HCT116 (cell line): Measurements from ENCODE around the gene PSMC3IP. TPM values are rescaled to one million over a fixed set of nuclear protein-coding genes. Genes with fewer than 3 reads are reported as not detected.

ENCODE experiments used
- ATAC-seq: fragments of 200-7000 bp; cut with Tn5 transposase; 2 replicates; pipeline ENCODE4 v1.9.1; 2020; ENCODE audit warnings: mild to moderate bottlenecking, moderate library complexity
- BruUV-seq: library from RNA; stranded (reverse); fragments of 400-500 nt; replicated peaks from 2 replicates; lab custom pipeline; 2021; lab: Mats Ljungman, UMichigan
- CTCF ChIA-PET: fragments of 300-600 bp; sonication (Branson Sonifier 250); formaldehyde crosslinking; loops from one replicate; lab custom pipeline; 2021; ENCODE audit warnings: antibody characterized with exemption; lab: Charles Lee
- POLR2A ChIA-PET: fragments of 300-600, 350-600 bp; sonication (Branson Sonifier 250); formaldehyde crosslinking; loops from one replicate; lab custom pipeline; 2021; ENCODE audit warnings: antibody characterized with exemption; lab: Charles Lee
- RAD21 ChIA-PET, 2 experiments: fragments of 300-600 bp; sonication (Branson Sonifier 250); formaldehyde crosslinking; loops; one replicate each; lab custom pipeline; 2023; ENCODE audit warnings: low total read pairs in 2 of 2; ENCODE audit not compliant: uncharacterized antibody in 2 of 2, unreplicated experiment in 2 of 2, low non-redundant PET in 1 of 2; lab: Charles Lee
- DNase-seq: peaks from one replicate; pipeline ENCODE4 v3.0.0-alpha.2; 2010; ENCODE audit warnings: low read depth, low spot score
- H2AFZ ChIP-seq: fragments of 200-600 bp; shearing (Covaris generic), sonication (generic); 2 replicates; pipeline ENCODE4 v1.6.1; 2017; ENCODE audit warnings: low read depth, mixed run types, mixed read lengths, antibody characterized with exemption, low read length; ENCODE audit not compliant: poor library complexity, severe bottlenecking
- H3K27ac ChIP-seq: 2 replicates; pipeline ENCODE4 v1.5.1; 2012; ENCODE audit warnings: low read depth, low read length
- H3K27me3 ChIP-seq: fragments of 200-600 bp; sonication (generic); 2 replicates; pipeline ENCODE4 v1.6.1; 2016; ENCODE audit warnings: mixed run types, low read length, mixed read lengths; ENCODE audit not compliant: insufficient read depth
- H3K36me3 ChIP-seq, 2 experiments: fragments of 200-500 bp in 1 of 2; fragments of 200-600 bp in 1 of 2; sonication (Bioruptor generic) in 1 of 2; sonication (generic) in 1 of 2; 2 replicates each; pipeline versions ENCODE4 v1.5.1 to v1.6.1; 2014 to 2016; ENCODE audit warnings: low read length in 2 of 2, inconsistent platforms in 1 of 2, mixed read lengths in 1 of 2, mixed run types in 1 of 2; ENCODE audit not compliant: insufficient read depth in 2 of 2, control insufficient read depth in 1 of 2
- H3K4me1 ChIP-seq, 2 experiments: fragments of 200-600 bp in 1 of 2; sonication (generic) in 1 of 2; 2 replicates each; pipeline versions ENCODE4 v1.5.1 to v1.6.1; 2012 to 2017; ENCODE audit warnings: low read length in 2 of 2, inconsistent platforms in 1 of 2, mild to moderate bottlenecking in 1 of 2, mixed read lengths in 1 of 2, mixed run types in 1 of 2, moderate library complexity in 1 of 2; ENCODE audit not compliant: insufficient read depth in 2 of 2, control insufficient read depth in 1 of 2
- H3K4me2 ChIP-seq: fragments of 200-600 bp; sonication (generic); 2 replicates; pipeline ENCODE4 v1.6.1; 2017; ENCODE audit warnings: mixed run types, low read length, mixed read lengths
- H3K4me3 ChIP-seq, 2 experiments: fragments of 200-600 bp in 1 of 2; sonication (generic) in 1 of 2; replicated peaks in 1 of 2; 2 replicates each; pipeline ENCODE4 v1.5.1; 2011 to 2016; ENCODE audit warnings: low read length in 2 of 2, control low read depth in 1 of 2, low read depth in 1 of 2, mild to moderate bottlenecking in 1 of 2, mixed read lengths in 1 of 2, mixed run types in 1 of 2
- H3K79me2 ChIP-seq: fragments of 200-600 bp; sonication (generic); 2 replicates; pipeline ENCODE4 v1.6.1; 2017; ENCODE audit warnings: mild to moderate bottlenecking, mixed run types, low read length, moderate library complexity, mixed read lengths; ENCODE audit not compliant: insufficient read depth
- H3K9ac ChIP-seq: fragments of 200-600 bp; sonication (generic); 2 replicates; pipeline ENCODE4 v1.6.1; 2016; ENCODE audit warnings: low read length, mixed read lengths
- H3K9me2 ChIP-seq: fragments of 200-600 bp; sonication (generic), shearing (Covaris generic); 2 replicates; pipeline ENCODE4 v1.6.1; 2017; ENCODE audit warnings: mixed run types, mild to moderate bottlenecking, moderate library complexity; ENCODE audit not compliant: insufficient read depth
- H3K9me3 ChIP-seq, 2 experiments: fragments of 200-500 bp in 1 of 2; fragments of 200-600 bp in 1 of 2; sonication (Bioruptor generic) in 1 of 2; sonication (generic) in 1 of 2; 2 replicates each; pipeline ENCODE4 v1.6.1; 2014 to 2017; ENCODE audit warnings: low read length in 2 of 2, mixed read lengths in 2 of 2, inconsistent platforms in 1 of 2, low read depth in 1 of 2, mild to moderate bottlenecking in 1 of 2, mixed run types in 1 of 2, moderate library complexity in 1 of 2; ENCODE audit not compliant: control insufficient read depth in 1 of 2, insufficient read depth in 1 of 2
- H4K20me1 ChIP-seq: fragments of 200-600 bp; sonication (generic), shearing (Covaris generic); 2 replicates; pipeline ENCODE4 v1.6.1; 2017; ENCODE audit warnings: mixed run types, mild to moderate bottlenecking, moderate library complexity; ENCODE audit not compliant: insufficient read depth
- ELF1 ChIP-seq: IDR thresholded peaks from 2 replicates; pipeline ENCODE4 v1.6.1; 2012; ENCODE audit warnings: low read depth, borderline replicate concordance
- POLR2A ChIP-seq: IDR thresholded peaks from 2 replicates; pipeline ENCODE4 v1.7.0; 2011; ENCODE audit warnings: borderline replicate concordance; ENCODE audit not compliant: insufficient read depth, insufficient read length; ENCODE audit errors: extremely low read depth
- SIN3A ChIP-seq: IDR thresholded peaks from 2 replicates; pipeline ENCODE4 v1.6.1; 2012; ENCODE audit warnings: low read depth
- SRF ChIP-seq: IDR thresholded peaks from 2 replicates; pipeline ENCODE4 v1.6.1; 2012; ENCODE audit warnings: low read depth
- intact Hi-C: fragments of 100-400 bp; cut with micrococcal nuclease; formaldehyde crosslinking; loops from 2 replicates; pipeline ENCODE4 v1.10.0; 2022
- total RNA-seq: library from RNA; stranded (reverse); gene quantifications from one replicate; pipeline ENCODE4 v1.2.1, GENCODE V29; 2021; ENCODE audit not compliant: unreplicated experiment
- TF ChIP-seq, protein P1 (sequence below), 3 experiments: fragments of 200-600 bp in 1 of 3; sonication (generic) in 1 of 3; IDR thresholded peaks in 2 of 3; conservative IDR thresholded peaks in 1 of 3; 2 replicates each; pipeline ENCODE4 v1.5.1; 2012 to 2017; ENCODE audit warnings: low read depth in 2 of 3, low read length in 2 of 3, antibody characterized with exemption in 1 of 3, borderline replicate concordance in 1 of 3, control low read depth in 1 of 3, mild to moderate bottlenecking in 1 of 3, mixed read lengths in 1 of 3, mixed run types in 1 of 3, moderate library complexity in 1 of 3; ENCODE audit not compliant: insufficient read depth in 1 of 3

PSMC3IP gene
- total RNA-seq, 1 experiment from 2014 or later, result 24.3 TPM

DNA sequence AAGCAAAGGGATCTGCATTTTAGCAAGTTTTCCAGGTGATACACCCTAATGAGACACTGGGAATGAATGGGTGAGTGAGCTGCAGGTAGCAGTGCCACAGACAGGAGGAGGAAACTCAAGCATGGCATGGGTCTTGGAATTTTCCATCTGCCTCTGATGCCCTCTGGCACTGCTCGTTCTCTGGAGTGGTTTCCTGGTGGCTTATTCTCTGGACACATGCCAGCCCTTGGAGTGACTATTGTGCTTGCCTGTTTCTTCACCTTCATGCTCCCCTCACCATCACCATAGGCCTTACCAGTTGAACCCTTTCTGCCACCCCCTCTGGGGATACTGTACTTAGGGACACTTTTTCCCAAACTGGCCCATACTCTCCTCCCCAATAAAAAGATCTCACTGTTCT, 14.0 kb downstream of the PSMC3IP start:
- Histone ChIP-seq H3K9me3 (no peaks in the 10 kb centered on the region), H3K27me3 (no peaks in the 10 kb centered on the region), H3K9me2 (no peaks in the 10 kb centered on the region), H2AFZ (no peak overlapping the region), H3K4me2 (peak overlapping the region; percentile 99), H3K9ac (peak overlapping the region; percentile 99), H3K4me1 (peaks cover 30 to 58% of the 10 kb centered on the region in 2 experiments), H4K20me1 (no peaks in the 10 kb centered on the region), H3K36me3 (peaks cover 11 to 29% of the 10 kb centered on the region in 2 experiments; a peak in 3 of 4 replicates), H3K27ac (peak overlapping the region; percentile 89), H3K4me3 (peak overlapping the region; percentile 99 to 100), H3K79me2 (peaks cover 43% of the 10 kb centered on the region)
- POLR2A ChIA-PET, result no interaction called here
- RAD21 ChIA-PET, result no interaction called here
- no peak for ATAC-seq
- intact Hi-C loops, result no loop called here
- no peak for DNase-seq
- CTCF ChIA-PET, result no interaction called here
- TF ChIP-seq SIN3A (0 out of 2 replicates have a peak, but pooled peaks have one; percentile 3), SRF (no peak), POLR2A (no peak)
- TF ChIP-seq, protein P1, sequence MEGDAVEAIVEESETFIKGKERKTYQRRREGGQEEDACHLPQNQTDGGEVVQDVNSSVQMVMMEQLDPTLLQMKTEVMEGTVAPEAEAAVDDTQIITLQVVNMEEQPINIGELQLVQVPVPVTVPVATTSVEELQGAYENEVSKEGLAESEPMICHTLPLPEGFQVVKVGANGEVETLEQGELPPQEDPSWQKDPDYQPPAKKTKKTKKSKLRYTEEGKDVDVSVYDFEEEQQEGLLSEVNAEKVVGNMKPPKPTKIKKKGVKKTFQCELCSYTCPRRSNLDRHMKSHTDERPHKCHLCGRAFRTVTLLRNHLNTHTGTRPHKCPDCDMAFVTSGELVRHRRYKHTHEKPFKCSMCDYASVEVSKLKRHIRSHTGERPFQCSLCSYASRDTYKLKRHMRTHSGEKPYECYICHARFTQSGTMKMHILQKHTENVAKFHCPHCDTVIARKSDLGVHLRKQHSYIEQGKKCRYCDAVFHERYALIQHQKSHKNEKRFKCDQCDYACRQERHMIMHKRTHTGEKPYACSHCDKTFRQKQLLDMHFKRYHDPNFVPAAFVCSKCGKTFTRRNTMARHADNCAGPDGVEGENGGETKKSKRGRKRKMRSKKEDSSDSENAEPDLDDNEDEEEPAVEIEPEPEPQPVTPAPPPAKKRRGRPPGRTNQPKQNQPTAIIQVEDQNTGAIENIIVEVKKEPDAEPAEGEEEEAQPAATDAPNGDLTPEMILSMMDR (IDR thresholded peaks at IDR 0.05 in 2 of 3, conservative IDR thresholded peaks at IDR 0.05 in 1 of 3; ENCODE audit: borderline replicate concordance in 1 of 3, insufficient read depth in 1 of 3, low read depth in 2 of 3, low read length in 2 of 3), result no peak
- BruUV-seq, result no TSS peak

GRCh38 chr17:42563143-42563509, 14.4 kb downstream of the PSMC3IP start:
- ATAC-seq (no peak), DNase-seq (no peak)
- Histone ChIP-seq H3K27ac (peak overlapping the region; percentile 89), H3K36me3 (peaks cover 10 to 27% of the 10 kb centered on the region in 2 experiments; a peak in 3 of 4 replicates), H2AFZ (no peak overlapping the region), H3K79me2 (peaks cover 39% of the 10 kb centered on the region), H4K20me1 (no peaks in the 10 kb centered on the region), H3K27me3 (no peaks in the 10 kb centered on the region), H3K9ac (peak overlapping the region; percentile 99), H3K4me3 (peak overlapping the region; percentile 99 to 100), H3K4me1 (peaks cover 30 to 55% of the 10 kb centered on the region in 2 experiments), H3K9me2 (no peaks in the 10 kb centered on the region), H3K4me2 (peak overlapping the region; percentile 99), H3K9me3 (no peaks in the 10 kb centered on the region)
- RAD21 ChIA-PET, result no interaction called here
- no TSS peak for BruUV-seq
- POLR2A ChIA-PET, result no interaction called here
- TF ChIP-seq POLR2A, result no peak
- TF ChIP-seq SIN3A, result 0 out of 2 replicates have a peak, but pooled peaks have one; percentile 17
- no peak for TF ChIP-seq ELF1
- CTCF ChIA-PET, result interaction anchor here (0.7 kb wide), 1 partner anchor 36 kb away, joined by 3 read pairs; no protein-coding TSS in a partner anchor
- intact Hi-C loops, result no loop called here
